ENCODE results near the gene ARHGAP9. TPM values are rescaled to one million over a fixed set of nuclear protein-coding genes. Genes with fewer than 3 reads are reported as not detected.

Gene ARHGAP9
- total and polyA plus RNA-seq, 2 donors (not counting 1 experiment from before 2014, with no cell fraction given): under 0.01 to 0.08 TPM

DNA sequence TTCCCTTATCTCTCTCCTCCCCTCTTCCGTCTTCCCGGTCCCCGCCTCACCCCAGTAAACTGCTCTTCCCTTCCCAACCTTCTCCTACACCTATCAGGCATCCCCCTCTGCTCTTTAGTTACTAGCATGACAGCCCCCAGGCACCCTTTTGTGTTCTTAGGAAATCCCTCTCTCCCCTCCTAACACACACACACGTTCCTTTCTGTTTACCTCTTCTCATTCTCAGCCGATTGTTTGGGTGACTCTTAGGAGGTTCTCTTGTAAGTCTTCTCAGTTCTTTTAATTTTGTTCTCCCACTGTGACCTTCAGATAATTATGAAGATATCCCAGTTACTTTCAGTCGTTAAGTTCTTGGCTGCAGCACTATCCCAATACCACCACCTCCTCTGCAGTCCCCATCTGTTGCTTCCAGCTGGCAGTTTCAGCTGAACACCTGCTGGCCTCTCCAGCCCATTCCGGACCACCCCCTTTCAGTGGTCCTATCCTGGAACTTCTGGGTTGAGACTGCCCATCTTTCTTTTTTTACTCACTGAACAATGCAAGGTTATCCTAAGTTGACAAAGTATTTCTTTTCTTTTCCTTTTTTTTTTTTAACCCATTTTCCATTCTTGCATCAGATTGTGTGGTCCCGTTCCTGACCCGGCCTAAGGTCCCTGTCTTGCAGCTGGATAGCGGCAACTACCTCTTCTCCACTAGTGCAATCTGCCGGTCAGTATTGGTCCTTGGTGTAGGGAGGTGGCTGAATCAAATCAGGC lies 8.9 kb upstream of the ARHGAP9 start:
- Histone ChIP-seq H3K4me1 (ENCODE audit: control insufficient read depth, extremely low read depth, insufficient read depth, low read length) (peaks cover 11% of the 10 kb centered on the region), H3K27me3 (ENCODE audit: control insufficient read depth, insufficient read depth, low read length) (no peaks in the 10 kb centered on the region), H3K36me3 (ENCODE audit: control insufficient read depth, insufficient read depth, low read length) (peaks cover 19% of the 10 kb centered on the region), H3K79me2 (ENCODE audit: control insufficient read depth, insufficient read depth, low read length) (peaks cover 21% of the 10 kb centered on the region), H4K20me1 (ENCODE audit: control insufficient read depth, extremely low read depth, insufficient read depth, low read length) (no peaks in the 10 kb centered on the region), H2AFZ (ENCODE audit: low read length) (peak overlapping the region; percentile 22), H3K27ac (ENCODE audit: insufficient read depth, low read length) (peak overlapping the region; percentile 67), H3K4me2 (ENCODE audit: extremely low read depth, insufficient read depth, low read length) (peak overlapping the region; percentile 82), H3K9ac (ENCODE audit: insufficient read depth, low read length) (peak overlapping the region; percentile 65), H3K9me3 (ENCODE audit: control insufficient read depth, insufficient read depth, low read depth, low read length) (no peaks in the 10 kb centered on the region), H3K4me3 (replicated peaks in 1 of 4; ENCODE audit: control extremely low read depth in 1 of 4, insufficient read depth in 1 of 4, low read depth in 3 of 4, low read length in 4 of 4) (peak overlapping the region; percentile 81 to 99 (median 89))
- DNase-seq (ENCODE audit: low read depth in 2 of 2): no peak
- TF ChIP-seq EZH2 (IDR thresholded peaks at IDR 0.05; ENCODE audit: low read length, missing control alignments): no peak
- TF ChIP-seq, protein P1, sequence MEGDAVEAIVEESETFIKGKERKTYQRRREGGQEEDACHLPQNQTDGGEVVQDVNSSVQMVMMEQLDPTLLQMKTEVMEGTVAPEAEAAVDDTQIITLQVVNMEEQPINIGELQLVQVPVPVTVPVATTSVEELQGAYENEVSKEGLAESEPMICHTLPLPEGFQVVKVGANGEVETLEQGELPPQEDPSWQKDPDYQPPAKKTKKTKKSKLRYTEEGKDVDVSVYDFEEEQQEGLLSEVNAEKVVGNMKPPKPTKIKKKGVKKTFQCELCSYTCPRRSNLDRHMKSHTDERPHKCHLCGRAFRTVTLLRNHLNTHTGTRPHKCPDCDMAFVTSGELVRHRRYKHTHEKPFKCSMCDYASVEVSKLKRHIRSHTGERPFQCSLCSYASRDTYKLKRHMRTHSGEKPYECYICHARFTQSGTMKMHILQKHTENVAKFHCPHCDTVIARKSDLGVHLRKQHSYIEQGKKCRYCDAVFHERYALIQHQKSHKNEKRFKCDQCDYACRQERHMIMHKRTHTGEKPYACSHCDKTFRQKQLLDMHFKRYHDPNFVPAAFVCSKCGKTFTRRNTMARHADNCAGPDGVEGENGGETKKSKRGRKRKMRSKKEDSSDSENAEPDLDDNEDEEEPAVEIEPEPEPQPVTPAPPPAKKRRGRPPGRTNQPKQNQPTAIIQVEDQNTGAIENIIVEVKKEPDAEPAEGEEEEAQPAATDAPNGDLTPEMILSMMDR (conservative IDR thresholded peaks at IDR 0.05 in 1 of 2, IDR thresholded peaks at IDR 0.05 in 1 of 2; ENCODE audit: low read depth in 1 of 2, low read length in 2 of 2): no peak

DNA sequence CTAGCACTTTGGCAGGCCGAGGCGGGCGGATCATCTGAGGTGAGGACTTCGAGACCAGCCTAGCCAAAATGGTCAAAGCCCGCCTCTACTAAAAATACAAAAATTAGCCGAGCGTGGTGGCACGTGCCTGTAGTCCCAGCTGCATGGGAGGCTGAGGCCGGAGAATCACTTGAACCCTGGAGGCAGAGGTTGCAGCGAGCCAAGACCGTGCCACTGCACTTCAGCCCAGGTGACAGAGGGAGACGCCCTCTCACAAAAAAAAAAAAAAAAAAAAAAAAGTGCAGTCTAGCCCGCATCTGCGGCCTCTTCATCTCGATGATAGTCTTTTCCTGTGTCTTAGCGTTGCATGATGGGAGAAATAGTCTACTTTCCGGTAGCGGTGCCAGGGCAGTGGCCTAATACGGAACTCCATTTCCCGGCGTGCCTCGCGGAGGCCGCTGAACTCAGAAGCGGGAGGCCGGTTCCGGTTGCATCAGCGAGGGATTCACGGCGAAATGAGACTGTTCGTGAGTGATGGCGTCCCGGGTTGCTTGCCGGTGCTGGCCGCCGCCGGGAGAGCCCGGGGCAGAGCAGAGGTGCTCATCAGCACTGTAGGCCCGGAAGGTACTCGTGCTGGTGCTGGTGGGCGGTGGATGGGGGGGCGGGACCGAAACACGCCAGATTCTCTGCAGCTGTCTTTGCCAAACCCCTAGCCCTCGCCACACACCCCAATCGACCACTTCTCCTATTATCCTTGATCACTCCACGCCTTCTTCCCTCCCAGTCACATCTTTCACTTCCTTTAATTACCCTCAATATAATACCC lies 8.1 kb upstream of the ARHGAP9 start, which contains the start of gene MARS1:
TSS of gene MARS1 (plus strand) at position 472 of the 805 bp plus-strand sequence. CDS start at position 495, 23 bp downstream.
- Histone ChIP-seq H3K4me1 (ENCODE audit: control insufficient read depth, extremely low read depth, insufficient read depth, low read length) (peaks cover 15% of the 10 kb centered on the region), H3K9ac (ENCODE audit: insufficient read depth, low read length) (peak within 1 kb of the TSS; percentile 65), H4K20me1 (ENCODE audit: control insufficient read depth, extremely low read depth, insufficient read depth, low read length) (no peaks in the 10 kb centered on the region), H3K9me3 (ENCODE audit: control insufficient read depth, insufficient read depth, low read depth, low read length) (no peaks in the 10 kb centered on the region), H3K4me2 (ENCODE audit: extremely low read depth, insufficient read depth, low read length) (peak within 1 kb of the TSS; percentile 82), H3K4me3 (replicated peaks in 1 of 4; ENCODE audit: control extremely low read depth in 1 of 4, insufficient read depth in 1 of 4, low read depth in 3 of 4, low read length in 4 of 4) (peak within 1 kb of the TSS; percentile 81 to 99 (median 89)), H3K27ac (ENCODE audit: insufficient read depth, low read length) (peak within 1 kb of the TSS; percentile 67), H2AFZ (ENCODE audit: low read length) (peak within 1 kb of the TSS; percentile 60), H3K36me3 (ENCODE audit: control insufficient read depth, insufficient read depth, low read length) (peaks cover 17% of the 10 kb centered on the region), H3K27me3 (ENCODE audit: control insufficient read depth, insufficient read depth, low read length) (no peaks in the 10 kb centered on the region), H3K79me2 (ENCODE audit: control insufficient read depth, insufficient read depth, low read length) (peaks cover 21% of the 10 kb centered on the region)
- peak; percentile 95 to 97 for DNase-seq (ENCODE audit: low read depth in 2 of 2)
- TF ChIP-seq, protein P1 (conservative IDR thresholded peaks at IDR 0.05 in 1 of 2, IDR thresholded peaks at IDR 0.05 in 1 of 2; ENCODE audit: low read depth in 1 of 2, low read length in 2 of 2): no peak
- TF ChIP-seq EZH2 (IDR thresholded peaks at IDR 0.05; ENCODE audit: low read length, missing control alignments): no peak

DNA sequence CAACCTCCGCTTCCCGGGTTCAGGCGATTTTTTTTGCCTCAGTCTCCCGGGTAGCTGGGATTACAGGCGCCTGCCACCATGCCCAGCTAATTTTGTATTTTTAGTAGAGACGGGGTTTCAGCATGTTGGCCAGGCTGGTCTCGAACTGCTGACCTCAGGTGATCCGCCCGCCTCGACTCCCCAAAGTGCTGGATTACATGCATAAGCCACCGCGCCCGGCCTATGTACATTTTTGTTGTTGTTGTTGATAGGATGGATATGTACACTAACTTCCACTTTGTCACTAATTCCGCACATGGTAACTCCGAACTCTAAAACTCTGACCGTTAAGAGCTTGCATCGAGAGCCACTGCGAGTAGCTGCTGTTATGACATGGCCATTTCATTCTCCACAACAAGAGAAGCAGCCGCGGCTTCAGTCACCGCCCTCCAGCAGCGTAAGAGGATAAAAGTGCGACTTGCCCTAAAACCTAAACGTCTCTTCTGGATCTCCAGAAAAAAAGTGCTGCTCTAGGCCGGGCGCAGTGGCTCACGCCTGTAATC lies 7.5 kb upstream of the ARHGAP9 start:
- no peak overlapping the region for H3K27ac ChIP-seq (ENCODE audit: insufficient read depth, low read length)
- H3K27me3 ChIP-seq (ENCODE audit: control insufficient read depth, insufficient read depth, low read length): no peaks in the 10 kb centered on the region

More for the DNA sequence above, 7.5 kb upstream of the ARHGAP9 start:
- no peak overlapping the region for H3K9ac ChIP-seq (ENCODE audit: insufficient read depth, low read length)
- H3K36me3 ChIP-seq (ENCODE audit: control insufficient read depth, insufficient read depth, low read length): peaks cover 17% of the 10 kb centered on the region
- H3K4me2 ChIP-seq (ENCODE audit: extremely low read depth, insufficient read depth, low read length): peak overlapping the region; percentile 52
- H3K79me2 ChIP-seq (ENCODE audit: control insufficient read depth, insufficient read depth, low read length): peaks cover 21% of the 10 kb centered on the region
- H3K4me1 ChIP-seq (ENCODE audit: control insufficient read depth, extremely low read depth, insufficient read depth, low read length): peaks cover 15% of the 10 kb centered on the region
- no peaks in the 10 kb centered on the region for H4K20me1 ChIP-seq (ENCODE audit: control insufficient read depth, extremely low read depth, insufficient read depth, low read length)
- TF ChIP-seq, protein P1 (conservative IDR thresholded peaks at IDR 0.05 in 1 of 2, IDR thresholded peaks at IDR 0.05 in 1 of 2; ENCODE audit: low read depth in 1 of 2, low read length in 2 of 2): no peak
- TF ChIP-seq EZH2 (IDR thresholded peaks at IDR 0.05; ENCODE audit: low read length, missing control alignments): no peak
- no peak for DNase-seq (ENCODE audit: low read depth in 2 of 2)
- H3K4me3 ChIP-seq (replicated peaks in 1 of 4; ENCODE audit: control extremely low read depth in 1 of 4, insufficient read depth in 1 of 4, low read depth in 3 of 4, low read length in 4 of 4): peak overlapping the region in 1 of 4 experiments; percentile 92
- H3K9me3 ChIP-seq (ENCODE audit: control insufficient read depth, insufficient read depth, low read depth, low read length): no peaks in the 10 kb centered on the region
- peak overlapping the region; percentile 60 for H2AFZ ChIP-seq (ENCODE audit: low read length)
